Inferior parietal cortex (tissue), 1 donor: Measurements from ENCODE around the gene SPATA9.

ENCODE experiments used
- DNase-seq: peaks from one replicate; pipeline ENCODE4 v3.0.0-alpha.2; 2016; ENCODE audit errors: extremely low spot score

The SPATA9 gene

DNA sequence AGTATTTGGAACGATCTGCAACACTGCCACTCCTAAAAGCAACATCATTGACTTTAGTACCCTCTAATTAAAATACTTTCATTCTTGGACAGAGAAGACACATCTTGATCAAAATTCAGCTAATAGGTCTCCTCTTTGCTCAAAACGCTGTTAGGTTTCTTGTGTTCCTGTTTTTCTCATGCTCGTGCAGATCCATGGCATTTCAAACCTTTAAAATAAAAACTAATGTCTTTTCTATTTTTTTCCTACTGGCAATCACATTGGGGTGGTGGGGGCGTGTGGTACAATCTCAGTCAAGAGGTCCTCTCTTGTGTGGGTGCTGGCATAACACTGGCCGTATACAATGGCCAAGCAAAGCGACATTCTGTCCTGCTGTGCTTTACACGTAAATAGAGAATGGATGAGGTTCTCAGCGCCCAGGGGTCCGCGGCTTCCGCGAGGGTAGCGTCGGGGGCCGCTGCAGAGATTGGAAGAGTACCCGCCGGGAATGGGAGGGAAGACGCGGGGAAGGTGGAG, 63.2 kb downstream of the SPATA9 start:
- DNase-seq, result no peak

DNA sequence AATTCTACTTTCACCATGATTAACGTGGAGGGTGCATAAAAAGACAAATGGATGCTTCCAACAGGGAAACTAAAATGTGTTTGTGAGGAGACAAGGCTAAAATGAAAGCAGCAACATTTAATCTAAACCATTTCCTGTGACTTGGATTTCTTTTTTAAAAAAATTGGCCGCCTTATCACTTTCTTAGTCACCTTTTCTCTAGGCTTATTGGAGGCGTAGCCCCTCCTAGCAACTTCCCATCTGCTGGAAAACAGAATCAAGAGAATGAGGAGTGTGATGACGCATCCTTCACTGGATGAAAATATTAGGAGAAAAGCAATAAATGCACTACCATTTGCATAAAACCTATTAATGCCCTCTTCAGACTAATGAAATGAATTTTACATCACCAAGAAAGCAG, 63.7 kb downstream of the SPATA9 start:
- DNase-seq, result no peak

DNA sequence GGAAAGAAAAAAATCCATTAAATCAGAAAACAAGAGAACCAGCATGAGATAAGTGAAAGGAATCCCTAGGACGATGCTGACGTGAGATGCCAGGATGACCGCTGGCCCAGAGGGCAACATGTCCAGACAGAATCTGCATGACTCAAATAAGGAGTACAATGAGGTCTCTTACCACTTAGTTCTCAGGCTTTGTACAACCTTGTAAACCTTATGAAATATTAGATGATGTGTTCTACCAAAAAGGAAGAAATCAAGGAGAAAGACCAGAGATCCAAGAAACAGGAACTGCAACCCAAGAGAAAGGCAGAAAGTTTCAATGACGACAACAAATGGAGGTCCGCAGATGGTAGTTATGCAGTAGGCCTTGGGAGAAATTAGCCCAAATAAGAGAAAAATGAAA, 65.7 kb downstream of the SPATA9 start:
- no peak for DNase-seq

DNA sequence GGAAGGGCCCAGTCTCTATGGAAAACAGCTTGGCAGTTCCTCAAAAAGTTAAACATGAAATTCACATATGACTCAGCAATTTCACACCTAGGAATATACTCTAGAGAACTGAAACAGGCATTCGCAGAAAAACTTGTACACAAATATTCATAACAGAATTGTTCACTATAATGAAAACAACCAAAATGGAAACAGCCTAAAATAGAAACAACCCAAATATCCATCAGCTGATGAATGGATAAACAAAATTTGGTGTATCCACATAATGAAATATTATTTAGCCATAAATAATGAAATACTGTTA, 67.7 kb downstream of the SPATA9 start:
- no peak for DNase-seq

DNA sequence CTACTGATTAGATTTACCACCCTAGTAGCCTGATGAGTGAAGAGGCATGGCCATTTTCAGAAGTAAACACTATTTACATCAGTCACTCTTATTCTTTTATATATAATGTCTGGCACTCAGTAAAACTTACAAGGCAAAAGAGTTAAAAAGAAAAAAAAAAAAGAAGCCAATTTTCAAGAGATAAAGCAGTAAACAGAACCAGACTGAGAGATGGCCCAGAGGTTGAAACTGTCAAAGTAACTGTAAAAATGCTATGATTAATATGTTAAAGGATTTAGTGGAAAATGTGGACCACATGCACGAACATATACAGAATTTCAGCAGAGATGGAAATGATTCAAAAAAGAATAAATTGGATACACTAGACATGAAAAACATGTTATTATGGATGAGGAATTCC, 69.3 kb downstream of the SPATA9 start:
- DNase-seq, result no peak

DNA sequence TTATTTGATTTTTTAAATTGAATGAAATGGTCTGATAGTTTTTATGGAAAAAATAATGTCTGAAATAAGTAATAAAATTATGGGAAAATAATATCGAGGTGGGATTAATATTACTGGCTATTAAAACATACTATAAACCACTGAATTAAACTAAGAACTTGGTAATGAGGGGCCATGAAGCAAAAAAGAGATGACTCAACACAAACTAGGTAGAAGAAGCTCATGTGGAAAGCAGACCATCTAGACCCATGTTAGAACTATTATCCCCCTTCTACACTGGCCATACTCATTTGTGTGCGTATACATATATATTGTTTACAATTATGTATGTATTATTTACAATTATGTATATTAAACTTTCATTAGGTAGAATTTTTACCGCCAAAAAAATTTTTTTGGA, 71.4 kb downstream of the SPATA9 start:
- DNase-seq, result no peak

DNA sequence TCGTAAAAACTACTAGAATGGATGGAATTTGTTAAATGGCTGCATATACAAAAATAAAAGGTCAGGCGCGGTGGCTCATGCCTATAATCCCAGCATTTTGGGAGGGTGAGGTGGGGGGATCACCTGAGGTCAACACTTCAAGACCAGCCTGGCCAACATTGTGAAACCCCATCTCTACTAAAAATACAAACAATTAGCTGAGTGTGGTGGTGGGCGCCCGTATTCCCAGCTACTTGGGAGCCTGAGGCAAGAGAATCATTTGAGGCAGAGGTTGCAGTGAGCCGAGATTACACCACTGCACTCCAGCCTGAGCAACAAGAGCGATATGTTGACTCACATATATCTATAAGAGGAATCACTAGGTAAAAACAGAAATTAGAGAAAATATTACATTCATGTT, 72.2 kb downstream of the SPATA9 start:
- DNase-seq, result no peak

DNA sequence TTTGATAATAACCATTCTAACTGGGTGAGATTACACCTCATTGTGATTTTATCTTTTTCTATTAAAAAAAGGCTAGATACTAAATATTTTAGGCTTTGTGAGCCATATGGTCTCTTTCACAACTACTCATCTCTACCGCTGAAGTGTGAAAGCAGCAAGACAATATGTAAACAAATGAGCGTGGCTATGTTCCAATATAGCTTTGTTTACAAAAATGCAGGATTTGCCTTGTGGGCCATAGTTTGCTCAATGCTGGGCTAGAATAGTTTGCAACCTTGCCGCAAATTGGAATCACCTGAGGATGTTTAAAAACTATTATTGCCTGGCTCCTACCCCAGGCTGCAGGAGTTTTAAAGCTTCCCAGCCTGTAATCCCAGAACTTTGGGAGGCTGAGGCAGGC, 73.1 kb downstream of the SPATA9 start:
- no peak for DNase-seq
